ENCODE data around the gene RELL2. TPM values are rescaled to one million over a fixed set of nuclear protein-coding genes. Genes with fewer than 3 reads are reported as not detected.

The RELL2 gene
- total RNA-seq, 1 experiment from 2014 or later = 13.3 TPM

DNA sequence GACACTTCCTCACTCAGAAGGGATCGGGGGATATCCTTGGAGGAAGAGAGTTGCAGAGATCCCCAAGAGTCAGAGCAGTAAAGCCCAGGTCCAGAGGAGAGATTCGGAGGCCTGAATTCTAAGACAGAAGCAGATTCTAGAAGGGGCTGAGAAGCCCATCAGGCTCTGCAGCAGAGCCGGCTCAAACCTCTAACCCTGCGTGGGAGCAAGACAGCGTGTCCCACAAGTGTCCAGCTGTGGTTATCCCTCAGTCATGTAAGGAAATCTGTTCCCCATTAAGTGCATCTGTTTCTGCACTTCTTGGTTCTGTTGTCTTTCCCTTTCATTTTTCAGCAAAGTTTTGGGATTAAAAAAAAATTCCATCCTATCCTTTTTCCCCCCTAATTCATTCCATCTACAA, 13.2 kb upstream of the RELL2 start:
- CTCF ChIA-PET = no interaction called here
- Histone ChIP-seq H3K27ac (ENCODE audit: low read length) (no peak overlapping the region), H3K4me1 (ENCODE audit: control insufficient read depth, insufficient read depth, low read length) (peaks cover 4% of the 10 kb centered on the region), H3K9me3 (ENCODE audit: control insufficient read depth, insufficient read depth, low read depth, low read length) (no peaks in the 10 kb centered on the region), H3K27me3 (ENCODE audit: control insufficient read depth, insufficient read depth, low read length) (no peaks in the 10 kb centered on the region), H3K4me3 (ENCODE audit: low read depth in 2 of 2, low read length in 2 of 2) (no peak overlapping the region), H3K36me3 (ENCODE audit: control insufficient read depth, insufficient read depth, low read length) (peaks cover 13% of the 10 kb centered on the region)
- POLR2A ChIA-PET = no interaction called here
- no peak for ATAC-seq
- no TSS peak for BruUV-seq (replicated peaks)
- TF ChIP-seq TCF7L2 (IDR thresholded peaks at IDR 0.05; ENCODE audit: low read depth, low read length) (no peak), POLR2AphosphoS5 (IDR thresholded peaks at IDR 0.05; ENCODE audit: low read depth, low read length) (no peak), SIN3A (IDR thresholded peaks at IDR 0.05; ENCODE audit: borderline replicate concordance, insufficient read depth, low read depth, low read length) (no peak)
- TF ChIP-seq, protein P1, sequence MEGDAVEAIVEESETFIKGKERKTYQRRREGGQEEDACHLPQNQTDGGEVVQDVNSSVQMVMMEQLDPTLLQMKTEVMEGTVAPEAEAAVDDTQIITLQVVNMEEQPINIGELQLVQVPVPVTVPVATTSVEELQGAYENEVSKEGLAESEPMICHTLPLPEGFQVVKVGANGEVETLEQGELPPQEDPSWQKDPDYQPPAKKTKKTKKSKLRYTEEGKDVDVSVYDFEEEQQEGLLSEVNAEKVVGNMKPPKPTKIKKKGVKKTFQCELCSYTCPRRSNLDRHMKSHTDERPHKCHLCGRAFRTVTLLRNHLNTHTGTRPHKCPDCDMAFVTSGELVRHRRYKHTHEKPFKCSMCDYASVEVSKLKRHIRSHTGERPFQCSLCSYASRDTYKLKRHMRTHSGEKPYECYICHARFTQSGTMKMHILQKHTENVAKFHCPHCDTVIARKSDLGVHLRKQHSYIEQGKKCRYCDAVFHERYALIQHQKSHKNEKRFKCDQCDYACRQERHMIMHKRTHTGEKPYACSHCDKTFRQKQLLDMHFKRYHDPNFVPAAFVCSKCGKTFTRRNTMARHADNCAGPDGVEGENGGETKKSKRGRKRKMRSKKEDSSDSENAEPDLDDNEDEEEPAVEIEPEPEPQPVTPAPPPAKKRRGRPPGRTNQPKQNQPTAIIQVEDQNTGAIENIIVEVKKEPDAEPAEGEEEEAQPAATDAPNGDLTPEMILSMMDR (IDR thresholded peaks at IDR 0.05) = no peak
- TF ChIP-seq, protein P2, sequence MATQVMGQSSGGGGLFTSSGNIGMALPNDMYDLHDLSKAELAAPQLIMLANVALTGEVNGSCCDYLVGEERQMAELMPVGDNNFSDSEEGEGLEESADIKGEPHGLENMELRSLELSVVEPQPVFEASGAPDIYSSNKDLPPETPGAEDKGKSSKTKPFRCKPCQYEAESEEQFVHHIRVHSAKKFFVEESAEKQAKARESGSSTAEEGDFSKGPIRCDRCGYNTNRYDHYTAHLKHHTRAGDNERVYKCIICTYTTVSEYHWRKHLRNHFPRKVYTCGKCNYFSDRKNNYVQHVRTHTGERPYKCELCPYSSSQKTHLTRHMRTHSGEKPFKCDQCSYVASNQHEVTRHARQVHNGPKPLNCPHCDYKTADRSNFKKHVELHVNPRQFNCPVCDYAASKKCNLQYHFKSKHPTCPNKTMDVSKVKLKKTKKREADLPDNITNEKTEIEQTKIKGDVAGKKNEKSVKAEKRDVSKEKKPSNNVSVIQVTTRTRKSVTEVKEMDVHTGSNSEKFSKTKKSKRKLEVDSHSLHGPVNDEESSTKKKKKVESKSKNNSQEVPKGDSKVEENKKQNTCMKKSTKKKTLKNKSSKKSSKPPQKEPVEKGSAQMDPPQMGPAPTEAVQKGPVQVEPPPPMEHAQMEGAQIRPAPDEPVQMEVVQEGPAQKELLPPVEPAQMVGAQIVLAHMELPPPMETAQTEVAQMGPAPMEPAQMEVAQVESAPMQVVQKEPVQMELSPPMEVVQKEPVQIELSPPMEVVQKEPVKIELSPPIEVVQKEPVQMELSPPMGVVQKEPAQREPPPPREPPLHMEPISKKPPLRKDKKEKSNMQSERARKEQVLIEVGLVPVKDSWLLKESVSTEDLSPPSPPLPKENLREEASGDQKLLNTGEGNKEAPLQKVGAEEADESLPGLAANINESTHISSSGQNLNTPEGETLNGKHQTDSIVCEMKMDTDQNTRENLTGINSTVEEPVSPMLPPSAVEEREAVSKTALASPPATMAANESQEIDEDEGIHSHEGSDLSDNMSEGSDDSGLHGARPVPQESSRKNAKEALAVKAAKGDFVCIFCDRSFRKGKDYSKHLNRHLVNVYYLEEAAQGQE (IDR thresholded peaks at IDR 0.05; ENCODE audit: insufficient read depth in 1 of 2, low read depth in 2 of 2, low read length in 1 of 2) = no peak
- intact Hi-C loops (cut with micrococcal nuclease; ENCODE audit: unreplicated experiment) (no loop called here), in situ Hi-C loops (cut with HindIII; ENCODE audit: low pct_unique_long_range_greater_than_20kb, low sequenced_read_pairs) (no loop called here)
- DNase-seq (ENCODE audit: low read depth, low spot score) = no peak

DNA sequence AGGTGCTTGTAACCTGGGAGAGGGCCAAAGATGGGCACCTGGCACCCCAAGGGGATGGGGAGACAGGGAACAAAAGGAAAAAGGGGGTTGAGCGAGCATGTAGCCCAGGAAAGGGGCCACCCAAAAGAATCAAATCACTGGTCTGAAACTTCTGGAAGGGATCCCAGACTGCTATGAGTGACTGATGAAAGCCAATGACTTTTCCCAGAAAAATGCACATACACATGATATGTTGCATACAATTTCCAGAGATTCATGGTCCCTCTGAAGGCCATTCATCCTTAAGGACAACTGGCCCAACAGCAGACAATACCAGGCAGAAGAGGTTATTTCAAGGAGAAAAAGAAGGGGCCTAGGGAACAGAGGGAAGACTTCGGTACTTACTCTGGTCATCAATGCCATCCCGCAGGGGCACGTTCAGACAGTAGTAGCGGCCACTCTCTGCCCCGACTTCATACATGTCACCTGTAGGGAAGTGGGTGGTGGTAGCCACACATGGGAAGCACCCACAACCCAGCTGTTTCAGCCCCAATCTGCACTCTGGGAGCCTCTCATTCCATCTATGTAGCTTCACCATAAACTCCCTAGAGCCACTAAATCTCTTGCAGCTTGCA, 8.5 kb upstream of the RELL2 start:
- TF ChIP-seq POLR2AphosphoS5 (IDR thresholded peaks at IDR 0.05; ENCODE audit: low read depth, low read length) (no peak), SIN3A (IDR thresholded peaks at IDR 0.05; ENCODE audit: borderline replicate concordance, insufficient read depth, low read depth, low read length) (no peak)
- TF ChIP-seq, protein P1 (IDR thresholded peaks at IDR 0.05) = no peak
- TF ChIP-seq, protein P2 (IDR thresholded peaks at IDR 0.05; ENCODE audit: insufficient read depth in 1 of 2, low read depth in 2 of 2, low read length in 1 of 2) = no peak
- H3K9me3 ChIP-seq (ENCODE audit: control insufficient read depth, insufficient read depth, low read depth, low read length) = no peaks in the 10 kb centered on the region
- no peaks in the 10 kb centered on the region for H3K4me1 ChIP-seq (ENCODE audit: control insufficient read depth, insufficient read depth, low read length)
- in situ Hi-C loops (cut with HindIII; ENCODE audit: low pct_unique_long_range_greater_than_20kb, low sequenced_read_pairs) (no loop called here), intact Hi-C loops (cut with micrococcal nuclease; ENCODE audit: unreplicated experiment) (no loop called here)
- H3K27me3 ChIP-seq (ENCODE audit: control insufficient read depth, insufficient read depth, low read length) = no peaks in the 10 kb centered on the region
- no peak overlapping the region for H3K4me3 ChIP-seq (ENCODE audit: low read depth in 2 of 2, low read length in 2 of 2)
- H3K27ac ChIP-seq (ENCODE audit: low read length) = no peak overlapping the region
- ChIA-PET POLR2A (no interaction called here), CTCF (no interaction called here)
- ATAC-seq (no peak), DNase-seq (ENCODE audit: low read depth, low spot score) (no peak)
- BruUV-seq (replicated peaks) = no TSS peak
- peaks cover 15% of the 10 kb centered on the region for H3K36me3 ChIP-seq (ENCODE audit: control insufficient read depth, insufficient read depth, low read length)
